GM23338 (cell line): ENCODE data around the gene EPG5. TPM values are rescaled to one million over a fixed set of nuclear protein-coding genes. Genes with fewer than 3 reads are reported as not detected.

Experiments
- ATAC-seq: fragments of 200-7000 bp; cut with Tn5 transposase; 3 replicates; pipeline ENCODE4 v1.9.1; 2020
- DNase-seq: peaks from one replicate; pipeline ENCODE4 v3.0.0-alpha.2; 2015; ENCODE audit warnings: low spot score
- H2AFZ ChIP-seq: fragments of 200-600 bp; sonication (generic); 2 replicates; pipeline ENCODE4 v1.8.0; 2016; ENCODE audit warnings: antibody characterized with exemption, mild to moderate bottlenecking, moderate library complexity
- H3F3A ChIP-seq: fragments of 200-600 bp; sonication (generic); replicated peaks from 2 replicates; pipeline ENCODE4 v1.8.0; 2017; ENCODE audit warnings: antibody characterized with exemption, mixed run types, low read depth
- H3K27ac ChIP-seq: fragments of 200-600 bp; sonication (generic); 2 replicates; pipeline ENCODE4 v1.6.1; 2016; ENCODE audit warnings: low read depth
- H3K27me3 ChIP-seq: fragments of 200-600 bp; sonication (generic); 2 replicates; pipeline ENCODE4 v1.8.0; 2016; ENCODE audit warnings: mild to moderate bottlenecking, mixed run types, moderate library complexity; ENCODE audit not compliant: insufficient read depth
- H3K36me3 ChIP-seq: fragments of 200-600 bp; sonication (generic); 2 replicates; pipeline ENCODE4 v1.8.0; 2016; ENCODE audit warnings: mild to moderate bottlenecking; ENCODE audit not compliant: insufficient read depth
- H3K4me1 ChIP-seq: fragments of 200-600 bp; sonication (generic); 2 replicates; pipeline ENCODE4 v1.8.0; 2016; ENCODE audit warnings: mild to moderate bottlenecking, moderate library complexity; ENCODE audit not compliant: insufficient read depth
- H3K4me2 ChIP-seq: fragments of 200-600 bp; sonication (generic); 2 replicates; pipeline ENCODE4 v1.7.1; 2017; ENCODE audit warnings: mixed run types
- H3K4me3 ChIP-seq: fragments of 200-600 bp; sonication (generic); 2 replicates; pipeline ENCODE4 v1.6.1; 2016; ENCODE audit warnings: mixed run types
- H3K79me2 ChIP-seq: fragments of 200-600 bp; sonication (generic); replicated peaks from 2 replicates; pipeline ENCODE4 v1.8.0; 2017; ENCODE audit warnings: mild to moderate bottlenecking; ENCODE audit not compliant: insufficient read depth
- H3K9me2 ChIP-seq: fragments of 200-600 bp; sonication (generic); 2 replicates; pipeline ENCODE4 v1.8.0; 2017; ENCODE audit not compliant: insufficient read depth
- H4K20me1 ChIP-seq: fragments of 200-600 bp; sonication (generic); replicated peaks from 2 replicates; pipeline ENCODE4 v1.8.0; 2017; ENCODE audit warnings: mild to moderate bottlenecking; ENCODE audit not compliant: insufficient read depth
- H3K27ac Mint-ChIP-seq: 2 replicates; pipeline ENCODE4 v1.8.0; 2020; ENCODE audit warnings: inconsistent platforms, mild to moderate bottlenecking, moderate library complexity, mixed read lengths
- H3K27me3 Mint-ChIP-seq: 3 replicates; pipeline ENCODE4 v1.8.0; 2022; ENCODE audit warnings: low read depth, mild to moderate bottlenecking, moderate library complexity, mixed read lengths, inconsistent platforms; ENCODE audit not compliant: insufficient read depth, poor library complexity
- H3K36me3 Mint-ChIP-seq: 3 replicates; pipeline ENCODE4 v1.8.0; 2021; ENCODE audit warnings: low read depth, mild to moderate bottlenecking, inconsistent platforms, moderate library complexity, mixed read lengths
- H3K4me1 Mint-ChIP-seq: 3 replicates; pipeline ENCODE4 v1.8.0; 2020; ENCODE audit warnings: mild to moderate bottlenecking, inconsistent platforms, mixed read lengths
- H3K4me3 Mint-ChIP-seq: 3 replicates; pipeline ENCODE4 v1.8.0; 2021; ENCODE audit warnings: moderate library complexity, mild to moderate bottlenecking, inconsistent platforms, mixed read lengths
- H3K9me3 Mint-ChIP-seq: 3 replicates; pipeline ENCODE4 v1.8.0; 2020; ENCODE audit warnings: moderate library complexity, mild to moderate bottlenecking, inconsistent platforms, mixed read lengths
- CREB1 ChIP-seq: fragments of 250-450 bp; sonication (Bioruptor Pico); IDR thresholded peaks from 2 replicates; pipeline ENCODE4 v1.5.0; 2020; ENCODE audit warnings: low read depth, mild to moderate bottlenecking, moderate library complexity
- ETS1 ChIP-seq: IDR thresholded peaks from 2 replicates; pipeline ENCODE4 v1.6.1; 2016; ENCODE audit warnings: antibody characterized with exemption
- EZH2phosphoT487 ChIP-seq: fragments of 200-600 bp; sonication (generic); IDR thresholded peaks from one replicate; pipeline ENCODE4 v1.8.1; 2018; ENCODE audit warnings: antibody characterized with exemption; ENCODE audit not compliant: unreplicated experiment
- ZNF462 ChIP-seq: fragments of 250-450 bp; sonication (Bioruptor Pico); IDR thresholded peaks from 2 replicates; pipeline ENCODE4 v1.5.0; 2020; ENCODE audit warnings: mild to moderate bottlenecking, moderate library complexity
- polyA plus RNA-seq: library from polyadenylated mRNA; unstranded; fragments of >200 nt; fragmentation: Nextera tagmentation; extraction: Ambion mirVana; gene quantifications from 2 replicates; pipeline ENCODE4 v1.2.1, GENCODE V29; 2016
- total RNA-seq: library from RNA; depleted of rRNA; stranded (reverse); fragments of >200 nt; shearing (Covaris generic); gene quantifications from 2 replicates; pipeline ENCODE4 v1.2.3, GENCODE V29; 2014
- TF ChIP-seq, protein P1 (sequence below): IDR thresholded peaks from one replicate; pipeline ENCODE4 v1.6.1; 2018; ENCODE audit warnings: antibody characterized with exemption; ENCODE audit not compliant: unreplicated experiment

Gene EPG5
- total and polyA plus RNA-seq, 2 experiments from 2014 or later: 4.1 to 29.2 TPM

DNA sequence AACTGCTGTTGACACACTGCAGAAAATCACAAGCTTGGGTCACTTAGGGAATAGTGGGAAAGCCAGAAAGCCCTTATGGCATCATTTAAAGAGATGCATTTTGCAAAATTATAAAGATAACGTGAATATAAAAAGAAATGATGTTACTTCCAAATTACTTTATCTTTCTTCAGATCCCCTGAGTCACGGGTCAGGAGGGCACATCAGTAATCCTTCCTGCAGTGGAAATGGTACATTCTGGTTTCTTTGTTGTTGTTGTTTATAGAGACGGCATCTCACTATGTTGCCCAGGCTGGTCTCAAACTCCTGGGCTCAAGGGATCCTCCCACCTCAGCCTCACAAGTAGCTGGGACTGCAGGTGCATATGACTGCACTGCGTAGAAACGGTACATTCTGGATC is 9.8 kb upstream of the EPG5 start:
- Histone ChIP-seq H3K36me3 (no peaks in the 10 kb centered on the region), H3K27ac (no peak overlapping the region), H3K4me3 (no peak overlapping the region), H3K27me3 (no peaks in the 10 kb centered on the region), H3K9me2 (no peaks in the 10 kb centered on the region), H4K20me1 (no peaks in the 10 kb centered on the region), H2AFZ (no peak overlapping the region), H3K4me2 (no peak overlapping the region), H3K4me1 (no peaks in the 10 kb centered on the region), H3K79me2 (no peaks in the 10 kb centered on the region), H3F3A (no peaks in the 10 kb centered on the region)
- no peaks in the 10 kb centered on the region for H3K9me3 Mint-ChIP-seq
- H3K36me3 Mint-ChIP-seq: no peaks in the 10 kb centered on the region
- DNase-seq (no peak), ATAC-seq (no peak)
- H3K4me3 Mint-ChIP-seq: no peak overlapping the region
- TF ChIP-seq ETS1 (no peak), CREB1 (CRISPR knock-in tag) (no peak), EZH2phosphoT487 (no peak), ZNF462 (CRISPR knock-in tag) (no peak)
- TF ChIP-seq, protein P1, sequence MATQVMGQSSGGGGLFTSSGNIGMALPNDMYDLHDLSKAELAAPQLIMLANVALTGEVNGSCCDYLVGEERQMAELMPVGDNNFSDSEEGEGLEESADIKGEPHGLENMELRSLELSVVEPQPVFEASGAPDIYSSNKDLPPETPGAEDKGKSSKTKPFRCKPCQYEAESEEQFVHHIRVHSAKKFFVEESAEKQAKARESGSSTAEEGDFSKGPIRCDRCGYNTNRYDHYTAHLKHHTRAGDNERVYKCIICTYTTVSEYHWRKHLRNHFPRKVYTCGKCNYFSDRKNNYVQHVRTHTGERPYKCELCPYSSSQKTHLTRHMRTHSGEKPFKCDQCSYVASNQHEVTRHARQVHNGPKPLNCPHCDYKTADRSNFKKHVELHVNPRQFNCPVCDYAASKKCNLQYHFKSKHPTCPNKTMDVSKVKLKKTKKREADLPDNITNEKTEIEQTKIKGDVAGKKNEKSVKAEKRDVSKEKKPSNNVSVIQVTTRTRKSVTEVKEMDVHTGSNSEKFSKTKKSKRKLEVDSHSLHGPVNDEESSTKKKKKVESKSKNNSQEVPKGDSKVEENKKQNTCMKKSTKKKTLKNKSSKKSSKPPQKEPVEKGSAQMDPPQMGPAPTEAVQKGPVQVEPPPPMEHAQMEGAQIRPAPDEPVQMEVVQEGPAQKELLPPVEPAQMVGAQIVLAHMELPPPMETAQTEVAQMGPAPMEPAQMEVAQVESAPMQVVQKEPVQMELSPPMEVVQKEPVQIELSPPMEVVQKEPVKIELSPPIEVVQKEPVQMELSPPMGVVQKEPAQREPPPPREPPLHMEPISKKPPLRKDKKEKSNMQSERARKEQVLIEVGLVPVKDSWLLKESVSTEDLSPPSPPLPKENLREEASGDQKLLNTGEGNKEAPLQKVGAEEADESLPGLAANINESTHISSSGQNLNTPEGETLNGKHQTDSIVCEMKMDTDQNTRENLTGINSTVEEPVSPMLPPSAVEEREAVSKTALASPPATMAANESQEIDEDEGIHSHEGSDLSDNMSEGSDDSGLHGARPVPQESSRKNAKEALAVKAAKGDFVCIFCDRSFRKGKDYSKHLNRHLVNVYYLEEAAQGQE: no peak
- peaks cover 5% of the 10 kb centered on the region for H3K27me3 Mint-ChIP-seq
- peaks cover 13% of the 10 kb centered on the region; the same call in 2 of the 3 replicates for H3K4me1 Mint-ChIP-seq
- no peak overlapping the region for H3K27ac Mint-ChIP-seq
